ENCODE measurements around the gene NFAM1. TPM values are rescaled to one million over a fixed set of nuclear protein-coding genes. Genes with fewer than 3 reads are reported as not detected.

Gene NFAM1
- total RNA-seq, 3 donors from 2014 or later (not counting 1 experiment from before 2014, with no cell fraction given) = 2.4 to 7.8 (median 3.6) TPM

DNA sequence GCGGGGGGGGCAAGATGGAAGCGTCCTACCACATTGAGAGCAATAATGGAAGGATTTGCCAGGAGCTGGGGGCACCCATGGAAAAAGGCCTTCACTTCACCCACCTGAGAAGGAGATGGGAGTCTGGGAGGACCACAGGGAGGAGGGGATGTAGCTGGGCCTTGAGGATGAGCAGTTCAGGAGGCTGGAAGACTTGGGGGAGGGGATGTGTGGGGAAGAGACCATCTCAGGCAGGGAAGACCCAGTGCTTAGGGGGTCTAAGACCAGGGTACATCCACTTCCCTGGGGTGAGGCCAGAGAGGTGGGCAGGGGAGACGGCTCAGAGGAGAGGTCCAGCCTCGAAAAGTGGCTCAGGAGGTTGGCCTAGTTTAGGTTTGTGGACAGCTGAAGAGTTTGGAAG, 90.4 kb downstream of the NFAM1 start:
- Histone ChIP-seq H3K4me3 (ENCODE audit: low read length) (no peak overlapping the region), H3K36me3 (ENCODE audit: control insufficient read depth, insufficient read depth, low read length) (no peaks in the 10 kb centered on the region), H3K4me1 (ENCODE audit: control insufficient read depth, insufficient read depth, low read length) (peaks cover 4% of the 10 kb centered on the region), H3K27ac (ENCODE audit: low read length) (no peak overlapping the region), H3K27me3 (ENCODE audit: control insufficient read depth, insufficient read depth, low read length) (peaks cover 5% of the 10 kb centered on the region), H3K9me3 (ENCODE audit: control insufficient read depth, insufficient read depth, low read length) (no peaks in the 10 kb centered on the region)
- Mint-ChIP-seq H3K36me3 (no peaks in the 10 kb centered on the region), H3K9me3 (no peaks in the 10 kb centered on the region), H3K27ac (no peak overlapping the region), H3K4me3 (no peak overlapping the region), H3K27me3 (ENCODE audit: low read depth in 2 of 2) (peaks cover 4 to 21% of the 10 kb centered on the region in 2 donors), H3K4me1 (peaks cover 0 to 5% of the 10 kb centered on the region in 2 donors)
- intact Hi-C loops (cut with micrococcal nuclease) = no loop called here
- ATAC-seq (no peak), DNase-seq (no peak)
- TF ChIP-seq, protein P1, sequence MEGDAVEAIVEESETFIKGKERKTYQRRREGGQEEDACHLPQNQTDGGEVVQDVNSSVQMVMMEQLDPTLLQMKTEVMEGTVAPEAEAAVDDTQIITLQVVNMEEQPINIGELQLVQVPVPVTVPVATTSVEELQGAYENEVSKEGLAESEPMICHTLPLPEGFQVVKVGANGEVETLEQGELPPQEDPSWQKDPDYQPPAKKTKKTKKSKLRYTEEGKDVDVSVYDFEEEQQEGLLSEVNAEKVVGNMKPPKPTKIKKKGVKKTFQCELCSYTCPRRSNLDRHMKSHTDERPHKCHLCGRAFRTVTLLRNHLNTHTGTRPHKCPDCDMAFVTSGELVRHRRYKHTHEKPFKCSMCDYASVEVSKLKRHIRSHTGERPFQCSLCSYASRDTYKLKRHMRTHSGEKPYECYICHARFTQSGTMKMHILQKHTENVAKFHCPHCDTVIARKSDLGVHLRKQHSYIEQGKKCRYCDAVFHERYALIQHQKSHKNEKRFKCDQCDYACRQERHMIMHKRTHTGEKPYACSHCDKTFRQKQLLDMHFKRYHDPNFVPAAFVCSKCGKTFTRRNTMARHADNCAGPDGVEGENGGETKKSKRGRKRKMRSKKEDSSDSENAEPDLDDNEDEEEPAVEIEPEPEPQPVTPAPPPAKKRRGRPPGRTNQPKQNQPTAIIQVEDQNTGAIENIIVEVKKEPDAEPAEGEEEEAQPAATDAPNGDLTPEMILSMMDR (IDR thresholded peaks at IDR 0.05) = no peak
- WGBS (ENCODE audit: insufficient coverage) = 97% methylated on average over 4 of the region's 4 CpGs

DNA sequence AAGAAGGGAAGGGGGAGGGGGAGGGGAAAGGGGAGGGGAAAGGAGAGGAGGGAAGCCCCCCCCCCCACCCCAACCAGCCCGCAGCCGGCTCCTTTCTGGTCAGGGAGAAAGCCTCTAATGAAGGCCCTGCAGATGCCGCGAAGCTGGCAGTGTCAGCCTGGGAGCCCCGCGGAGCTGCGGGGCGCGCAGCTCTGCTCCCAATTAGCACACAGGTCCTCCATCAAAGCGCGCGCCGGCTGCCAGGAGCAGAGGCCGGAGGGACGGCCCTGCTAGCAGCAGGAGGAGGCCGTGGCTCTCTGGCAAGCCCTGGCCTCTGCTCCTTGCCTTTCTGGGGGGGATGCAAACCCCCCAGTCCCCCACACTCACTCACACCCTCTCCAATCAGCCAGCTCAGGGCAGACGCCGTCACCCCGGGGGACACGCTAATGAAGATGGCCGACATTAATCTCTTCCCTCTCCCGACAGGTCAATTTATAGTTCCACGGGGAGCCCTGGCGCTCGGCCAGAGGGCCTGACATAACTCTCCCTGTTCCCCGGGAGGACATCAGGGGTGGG, 91.3 kb downstream of the NFAM1 start:
- Mint-ChIP-seq H3K27ac (no peak overlapping the region), H3K4me3 (no peak overlapping the region), H3K4me1 (peaks cover 0 to 5% of the 10 kb centered on the region in 2 donors), H3K9me3 (no peaks in the 10 kb centered on the region), H3K27me3 (ENCODE audit: low read depth in 2 of 2) (peaks cover 7 to 21% of the 10 kb centered on the region in 2 donors), H3K36me3 (no peaks in the 10 kb centered on the region)
- no peak for ATAC-seq
- no peak overlapping the region for H3K4me3 ChIP-seq (ENCODE audit: low read length)
- no peaks in the 10 kb centered on the region for H3K36me3 ChIP-seq (ENCODE audit: control insufficient read depth, insufficient read depth, low read length)
- WGBS (ENCODE audit: insufficient coverage) = 25% methylated on average over 24 of the region's 26 CpGs
- H3K4me1 ChIP-seq (ENCODE audit: control insufficient read depth, insufficient read depth, low read length) = peaks cover 4% of the 10 kb centered on the region
- TF ChIP-seq, protein P1 (IDR thresholded peaks at IDR 0.05) = no peak
- intact Hi-C loops (cut with micrococcal nuclease) = no loop called here
- no peak for DNase-seq
- H3K27me3 ChIP-seq (ENCODE audit: control insufficient read depth, insufficient read depth, low read length) = peaks cover 5% of the 10 kb centered on the region
- no peak overlapping the region for H3K27ac ChIP-seq (ENCODE audit: low read length)
- H3K9me3 ChIP-seq (ENCODE audit: control insufficient read depth, insufficient read depth, low read length) = no peaks in the 10 kb centered on the region

DNA sequence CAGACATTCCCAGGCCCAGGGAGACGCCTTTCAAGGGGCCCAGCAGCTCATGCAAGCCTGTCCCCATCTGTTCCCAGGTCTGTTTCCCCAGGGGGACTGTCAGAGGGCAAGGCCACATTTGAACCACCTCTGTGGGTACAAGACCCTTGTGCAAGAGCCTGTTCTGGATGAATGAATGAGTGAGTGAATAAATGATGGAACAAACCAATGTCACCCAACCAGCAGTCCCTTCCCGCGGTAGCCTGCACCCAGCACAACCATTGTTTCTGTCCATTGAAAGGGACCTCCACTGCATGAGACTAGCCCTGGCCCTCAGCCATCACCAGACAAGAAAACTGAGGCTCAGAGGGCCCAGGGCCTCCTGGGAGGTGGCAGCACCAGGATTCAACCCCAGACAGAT, 92.1 kb downstream of the NFAM1 start:
- Histone ChIP-seq H3K9me3 (ENCODE audit: control insufficient read depth, insufficient read depth, low read length) (no peaks in the 10 kb centered on the region), H3K4me1 (ENCODE audit: control insufficient read depth, insufficient read depth, low read length) (peaks cover 4% of the 10 kb centered on the region), H3K4me3 (ENCODE audit: low read length) (no peak overlapping the region), H3K36me3 (ENCODE audit: control insufficient read depth, insufficient read depth, low read length) (no peaks in the 10 kb centered on the region), H3K27me3 (ENCODE audit: control insufficient read depth, insufficient read depth, low read length) (peaks cover 5% of the 10 kb centered on the region), H3K27ac (ENCODE audit: low read length) (no peak overlapping the region)
- peaks cover 7 to 21% of the 10 kb centered on the region in 2 donors for H3K27me3 Mint-ChIP-seq (ENCODE audit: low read depth in 2 of 2)
- TF ChIP-seq, protein P1 (IDR thresholded peaks at IDR 0.05) = no peak
- H3K4me3 Mint-ChIP-seq = no peak overlapping the region
- no peak overlapping the region for H3K27ac Mint-ChIP-seq
- DNase-seq (no peak), ATAC-seq (no peak)
- H3K36me3 Mint-ChIP-seq = no peaks in the 10 kb centered on the region
- no peaks in the 10 kb centered on the region for H3K9me3 Mint-ChIP-seq
- H3K4me1 Mint-ChIP-seq = peaks cover 0 to 5% of the 10 kb centered on the region in 2 donors
- 96% methylated on average over 3 of the region's 3 CpGs for WGBS (ENCODE audit: insufficient coverage)
- intact Hi-C loops (cut with micrococcal nuclease) = no loop called here

DNA sequence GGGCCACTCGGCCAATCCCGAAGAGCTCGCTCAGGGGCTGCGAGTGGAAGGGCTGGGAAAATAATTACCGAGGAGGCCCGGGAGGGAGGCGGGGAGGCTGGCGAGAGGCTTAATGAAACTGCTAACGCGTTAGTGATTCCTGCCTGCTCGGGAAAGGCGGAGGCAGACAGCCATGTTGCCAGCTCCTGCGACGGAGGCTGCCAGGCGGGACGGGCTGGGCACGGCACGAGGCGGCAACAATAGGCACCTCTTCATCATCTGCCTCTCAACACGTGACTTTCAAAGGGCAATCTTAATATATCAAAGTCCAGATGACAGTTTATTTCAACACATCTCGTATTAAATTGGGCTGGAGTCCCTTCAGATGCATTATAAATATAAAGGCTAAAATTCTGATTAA, 93.7 kb downstream of the NFAM1 start:
- Mint-ChIP-seq H3K9me3 (no peaks in the 10 kb centered on the region), H3K4me1 (peaks cover 0 to 5% of the 10 kb centered on the region in 2 donors), H3K27ac (no peak overlapping the region), H3K4me3 (no peak overlapping the region), H3K27me3 (ENCODE audit: low read depth in 2 of 2) (peaks cover 7 to 21% of the 10 kb centered on the region in 2 donors), H3K36me3 (no peaks in the 10 kb centered on the region)
- Histone ChIP-seq H3K36me3 (ENCODE audit: control insufficient read depth, insufficient read depth, low read length) (no peaks in the 10 kb centered on the region), H3K4me1 (ENCODE audit: control insufficient read depth, insufficient read depth, low read length) (peaks cover 4% of the 10 kb centered on the region), H3K27me3 (ENCODE audit: control insufficient read depth, insufficient read depth, low read length) (peaks cover 5% of the 10 kb centered on the region), H3K27ac (ENCODE audit: low read length) (no peak overlapping the region), H3K9me3 (ENCODE audit: control insufficient read depth, insufficient read depth, low read length) (no peaks in the 10 kb centered on the region), H3K4me3 (ENCODE audit: low read length) (no peak overlapping the region)
- TF ChIP-seq, protein P1 (IDR thresholded peaks at IDR 0.05) = no peak
- ATAC-seq (no peak), DNase-seq (no peak)
- intact Hi-C loops (cut with micrococcal nuclease) = no loop called here
- 93% methylated on average over 20 of the region's 21 CpGs for WGBS (ENCODE audit: insufficient coverage)
